Measurements from ENCODE around the gene FAM3D. TPM values are rescaled to one million over a fixed set of nuclear protein-coding genes. Genes with fewer than 3 reads are reported as not detected.
"Not testable (repeated sequence)": the region's sequence is repeated elsewhere in the genome, so short reads cannot be mapped to it uniquely, and the experiment has no call there.

Gene FAM3D
- total RNA-seq, 2 experiments from 2014 or later: not detected

DNA sequence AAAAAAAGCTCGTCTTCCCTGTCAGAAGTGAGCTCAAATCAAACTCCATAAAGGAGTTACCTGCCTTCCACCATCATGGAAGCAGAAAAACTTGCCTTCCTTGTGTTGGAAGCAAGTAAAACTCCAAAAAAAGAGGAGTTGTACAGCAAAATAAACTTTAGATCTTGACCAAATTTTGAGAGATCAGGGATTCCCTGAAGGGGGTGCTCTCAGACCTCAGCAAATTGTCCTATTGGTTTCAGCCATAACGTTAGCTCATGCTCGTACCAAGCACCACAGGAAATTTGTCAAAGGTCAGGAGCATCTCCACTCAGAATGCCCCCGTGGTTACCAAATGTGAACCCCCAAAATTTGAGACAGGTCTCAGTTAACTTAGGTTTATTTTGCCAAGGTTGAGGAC lies 28.7 kb upstream of the FAM3D start:
- DNase-seq; H3K27me3 Mint-ChIP-seq; H3K27ac Mint-ChIP-seq; ATAC-seq; H3K9me3 Mint-ChIP-seq (ENCODE audit: low read depth); H3K4me3 Mint-ChIP-seq; H3K36me3 Mint-ChIP-seq: not testable (repeated sequence)
- CTCF ChIA-PET: interaction anchor here (2.0 kb wide), 1 partner anchor 8 kb away, joined by 8 read pairs; no protein-coding TSS in a partner anchor
- peaks cover 14% of the 10 kb centered on the region for H3K4me1 Mint-ChIP-seq

DNA sequence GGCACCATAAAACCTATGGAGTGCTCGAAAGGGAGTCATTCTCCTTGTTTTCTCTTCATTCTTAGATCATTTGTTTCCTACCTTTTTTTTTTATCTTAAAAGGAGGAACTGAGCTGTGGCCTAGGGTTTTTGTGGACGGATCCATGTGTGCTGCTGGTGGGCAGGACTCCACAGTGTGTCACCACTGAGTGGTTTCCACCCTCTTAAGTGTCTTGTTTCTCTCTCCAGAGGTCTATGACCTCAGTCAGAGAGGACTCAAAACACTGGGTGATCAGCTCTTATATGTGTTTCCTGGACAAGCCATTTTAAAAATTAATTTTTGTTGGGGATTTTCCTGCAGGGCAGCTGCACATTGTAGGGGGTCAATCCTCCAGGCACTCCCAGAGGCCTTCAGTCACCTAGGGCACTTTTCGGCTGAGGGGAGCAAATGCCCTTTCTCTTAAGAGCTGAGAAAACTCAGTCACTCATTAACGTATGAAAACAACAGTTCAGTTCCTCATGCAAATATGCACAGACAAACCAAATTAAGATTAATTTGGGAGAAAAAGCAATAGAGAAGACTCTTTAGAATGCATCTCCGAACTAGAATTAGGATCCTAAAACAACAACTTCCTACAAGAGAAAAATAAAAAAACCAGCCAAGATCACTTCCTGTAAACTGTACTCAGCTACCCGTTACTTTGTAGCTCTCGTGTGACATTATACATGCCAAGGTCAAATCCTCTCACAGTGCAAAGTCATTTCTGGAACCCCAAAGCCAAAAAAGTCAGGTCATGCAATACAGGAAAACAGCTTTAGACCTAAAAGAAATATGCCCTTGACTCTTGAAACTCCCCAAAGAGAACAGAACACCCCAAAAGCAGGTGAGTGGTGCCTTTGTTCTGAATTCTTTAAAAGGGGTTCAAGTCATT lies 27.6 kb upstream of the FAM3D start:
- Mint-ChIP-seq H3K27ac (no peak overlapping the region), H3K4me3 (no peak overlapping the region), H3K36me3 (no peaks in the 10 kb centered on the region), H3K27me3 (no peaks in the 10 kb centered on the region), H3K4me1 (peaks cover 14% of the 10 kb centered on the region), H3K9me3 (ENCODE audit: low read depth) (peaks cover 7% of the 10 kb centered on the region)
- CTCF ChIA-PET: interaction anchor here (0.7 to 2.0 kb wide), 2 partner anchors 10 to 129 kb away, joined by 3 to 8 read pairs; no protein-coding TSS in a partner anchor
- DNase-seq (no peak), ATAC-seq (peak; percentile 45)

DNA sequence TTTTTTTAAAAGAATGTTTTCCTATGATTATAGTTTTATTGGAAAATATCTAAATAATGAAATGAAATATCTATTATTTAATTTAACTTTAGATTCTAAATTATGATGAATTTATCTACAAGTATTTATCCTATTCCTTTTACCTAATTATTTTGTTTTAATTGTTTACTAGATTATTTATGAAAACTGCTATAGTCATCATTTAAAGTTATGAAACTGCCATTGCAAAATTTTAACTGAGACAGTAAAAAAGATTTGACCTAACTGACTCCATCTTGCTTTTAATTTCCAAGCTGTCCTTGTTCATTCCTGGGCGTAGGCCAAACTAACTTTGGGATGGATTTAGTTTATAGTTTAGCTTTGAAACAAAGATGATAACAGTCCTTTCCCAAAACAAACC lies 25.9 kb upstream of the FAM3D start:
- Mint-ChIP-seq H3K36me3 (no peaks in the 10 kb centered on the region), H3K4me3 (no peak overlapping the region), H3K9me3 (ENCODE audit: low read depth) (peaks cover 7% of the 10 kb centered on the region), H3K27me3 (no peaks in the 10 kb centered on the region), H3K27ac (no peak overlapping the region), H3K4me1 (peaks cover 11% of the 10 kb centered on the region)
- CTCF ChIA-PET: no interaction called here
- DNase-seq: no peak
- ATAC-seq: no peak

DNA sequence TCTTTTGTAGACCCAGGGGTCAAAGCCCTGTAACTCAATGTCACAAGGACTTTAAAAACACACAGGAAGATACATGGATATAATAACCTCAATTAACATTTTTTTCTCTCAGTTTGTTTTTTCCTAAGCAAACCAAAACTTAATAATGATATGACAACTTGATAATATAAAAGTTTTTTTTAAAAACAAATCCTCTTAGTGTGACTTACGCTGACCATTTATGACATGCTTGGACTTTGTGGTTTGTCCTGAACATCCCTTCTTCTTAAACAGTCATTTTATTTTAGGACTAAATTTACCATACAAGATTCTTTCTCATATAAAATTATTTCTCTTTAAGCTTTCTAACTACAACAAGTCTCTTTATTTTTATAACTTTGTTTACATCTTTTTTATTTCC lies 25.4 kb upstream of the FAM3D start:
- H3K36me3 Mint-ChIP-seq: no peaks in the 10 kb centered on the region
- H3K4me3 Mint-ChIP-seq: no peak overlapping the region
- CTCF ChIA-PET: interaction anchor here (0.6 kb wide), 1 partner anchor 124 kb away, joined by 3 read pairs; no protein-coding TSS in a partner anchor
- peaks cover 6% of the 10 kb centered on the region for H3K4me1 Mint-ChIP-seq
- no peak overlapping the region for H3K27ac Mint-ChIP-seq
- DNase-seq (no peak), ATAC-seq (no peak)
- no peaks in the 10 kb centered on the region for H3K27me3 Mint-ChIP-seq
- peaks cover 7% of the 10 kb centered on the region for H3K9me3 Mint-ChIP-seq (ENCODE audit: low read depth)

DNA sequence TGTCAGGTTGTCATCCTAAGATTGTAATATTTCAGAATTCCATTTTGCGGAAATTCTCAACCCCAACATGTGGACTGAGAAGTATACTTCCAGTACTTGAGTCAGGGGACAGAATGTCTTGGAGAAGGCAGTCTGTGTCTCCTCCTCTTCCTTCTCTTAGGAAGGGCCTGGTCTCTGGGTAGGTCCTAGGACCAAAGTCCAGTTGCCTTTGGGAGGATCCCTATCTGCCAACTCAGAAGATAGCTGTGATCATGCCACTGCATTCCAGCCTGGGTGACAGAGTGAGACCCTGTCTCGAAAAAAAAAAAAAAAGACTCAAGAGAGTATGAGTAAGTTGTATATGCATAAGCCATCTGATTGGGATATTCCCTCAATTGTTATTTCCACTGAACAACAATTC lies 23.9 kb upstream of the FAM3D start:
- ATAC-seq (no peak), DNase-seq (no peak)
- H3K4me1 Mint-ChIP-seq: peaks cover 6% of the 10 kb centered on the region
- no peaks in the 10 kb centered on the region for H3K36me3 Mint-ChIP-seq
- no peak overlapping the region for H3K27ac Mint-ChIP-seq
- CTCF ChIA-PET: no interaction called here
- H3K27me3 Mint-ChIP-seq: no peaks in the 10 kb centered on the region
- H3K9me3 Mint-ChIP-seq (ENCODE audit: low read depth): peaks cover 7% of the 10 kb centered on the region
- H3K4me3 Mint-ChIP-seq: no peak overlapping the region

DNA sequence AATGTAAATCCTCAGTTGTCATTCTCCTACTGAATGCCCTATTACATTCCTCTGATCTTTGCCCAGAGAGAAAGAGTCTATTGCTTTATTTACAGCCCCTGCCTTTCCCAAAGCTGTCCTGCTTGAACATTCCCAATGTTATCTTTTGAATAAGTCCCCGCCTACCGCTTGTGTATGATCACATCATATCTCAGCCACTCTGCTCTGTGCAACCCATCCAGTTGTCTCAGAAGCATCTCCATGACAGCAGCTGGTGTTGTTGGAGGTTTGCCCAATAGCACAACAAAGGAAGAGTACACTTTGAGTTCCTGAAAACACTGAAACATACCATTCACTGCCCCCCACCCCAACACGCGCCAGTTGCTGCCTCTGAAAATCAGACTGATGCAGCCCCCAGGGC lies 22.0 kb upstream of the FAM3D start:
- Mint-ChIP-seq H3K36me3 (no peaks in the 10 kb centered on the region), H3K9me3 (ENCODE audit: low read depth) (peaks cover 6% of the 10 kb centered on the region), H3K4me3 (no peak overlapping the region), H3K4me1 (peaks cover under 1% of the 10 kb centered on the region), H3K27ac (no peak overlapping the region), H3K27me3 (peaks cover 3% of the 10 kb centered on the region)
- CTCF ChIA-PET: no interaction called here
- ATAC-seq: no peak
- DNase-seq: no peak

DNA sequence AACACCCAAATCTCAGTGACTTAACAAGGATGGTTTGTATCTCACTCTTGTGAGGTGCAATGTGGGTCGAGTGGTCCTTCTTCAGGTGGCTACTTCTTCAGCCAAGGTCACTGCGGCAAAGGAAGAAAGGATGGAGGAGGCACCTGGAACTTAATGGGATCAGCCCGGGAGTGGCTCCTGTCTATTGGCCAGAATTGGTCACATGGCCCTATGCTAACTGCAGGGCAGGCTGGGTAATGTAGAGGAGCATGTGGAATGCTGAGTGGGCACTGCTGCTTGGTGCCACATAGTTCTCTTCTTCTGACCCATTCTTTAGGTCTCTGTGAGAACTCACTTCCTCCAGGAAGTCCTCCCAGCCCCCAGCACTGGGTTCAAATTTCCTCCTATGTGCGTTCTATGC lies 20.3 kb upstream of the FAM3D start:
- ATAC-seq: no peak
- CTCF ChIA-PET: no interaction called here
- H3K4me1 Mint-ChIP-seq: peaks cover 6% of the 10 kb centered on the region
- H3K36me3 Mint-ChIP-seq: no peaks in the 10 kb centered on the region
- no peak for DNase-seq
- H3K4me3 Mint-ChIP-seq: no peak overlapping the region
- H3K9me3 Mint-ChIP-seq (ENCODE audit: low read depth): peaks cover 5% of the 10 kb centered on the region
- peaks cover 7% of the 10 kb centered on the region for H3K27me3 Mint-ChIP-seq
- no peak overlapping the region for H3K27ac Mint-ChIP-seq

DNA sequence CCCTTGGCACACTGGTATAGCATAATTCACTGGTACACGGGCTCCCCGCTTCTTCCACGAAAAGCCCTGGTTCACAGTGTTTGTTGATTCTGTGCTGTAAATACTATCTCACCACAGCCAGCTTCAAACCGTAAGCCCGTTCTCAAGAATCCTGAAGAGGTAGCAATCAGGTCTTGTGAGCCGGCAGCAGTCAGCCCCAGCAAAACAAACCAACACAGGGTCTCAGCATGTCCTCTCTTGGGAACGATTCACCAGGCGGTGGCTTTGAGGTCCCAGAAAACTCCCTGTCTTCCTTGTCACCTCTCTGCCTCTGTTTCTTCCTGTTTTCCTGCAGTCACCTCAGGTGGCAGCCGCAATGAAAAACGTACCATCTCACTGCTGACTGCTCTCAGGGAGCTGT lies 19.1 kb upstream of the FAM3D start:
- Mint-ChIP-seq H3K27ac (no peak overlapping the region), H3K9me3 (ENCODE audit: low read depth) (peaks cover 3% of the 10 kb centered on the region), H3K4me1 (peaks cover 6% of the 10 kb centered on the region), H3K36me3 (no peaks in the 10 kb centered on the region), H3K27me3 (peaks cover 9% of the 10 kb centered on the region), H3K4me3 (no peak overlapping the region)
- ATAC-seq (no peak), DNase-seq (no peak)
- CTCF ChIA-PET: no interaction called here

DNA sequence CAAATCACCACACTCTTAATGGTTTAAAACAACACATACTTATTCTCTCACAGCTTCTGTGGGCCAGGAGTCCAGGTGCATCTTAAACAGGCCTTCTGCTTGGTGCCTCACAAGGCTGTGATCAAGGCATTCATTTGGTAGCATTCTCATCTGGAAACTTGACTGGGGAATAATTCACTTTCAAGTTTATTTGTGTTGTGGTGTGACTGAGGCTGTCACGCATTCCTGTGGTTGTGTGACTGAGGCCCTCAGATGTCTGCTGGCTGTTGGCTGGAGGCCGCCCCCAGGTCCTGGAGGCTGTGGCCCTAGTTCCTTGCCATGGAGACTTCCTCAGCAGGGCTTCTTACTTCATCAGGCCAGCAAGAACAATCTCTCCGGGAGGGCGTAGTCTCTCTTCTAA lies 16.9 kb upstream of the FAM3D start:
- CTCF ChIA-PET: no interaction called here
- Mint-ChIP-seq H3K9me3 (ENCODE audit: low read depth) (no peaks in the 10 kb centered on the region), H3K4me1 (peaks cover 6% of the 10 kb centered on the region), H3K27me3 (peaks cover 21% of the 10 kb centered on the region), H3K4me3 (no peak overlapping the region), H3K36me3 (no peaks in the 10 kb centered on the region), H3K27ac (no peak overlapping the region)
- ATAC-seq (no peak), DNase-seq (no peak)

DNA sequence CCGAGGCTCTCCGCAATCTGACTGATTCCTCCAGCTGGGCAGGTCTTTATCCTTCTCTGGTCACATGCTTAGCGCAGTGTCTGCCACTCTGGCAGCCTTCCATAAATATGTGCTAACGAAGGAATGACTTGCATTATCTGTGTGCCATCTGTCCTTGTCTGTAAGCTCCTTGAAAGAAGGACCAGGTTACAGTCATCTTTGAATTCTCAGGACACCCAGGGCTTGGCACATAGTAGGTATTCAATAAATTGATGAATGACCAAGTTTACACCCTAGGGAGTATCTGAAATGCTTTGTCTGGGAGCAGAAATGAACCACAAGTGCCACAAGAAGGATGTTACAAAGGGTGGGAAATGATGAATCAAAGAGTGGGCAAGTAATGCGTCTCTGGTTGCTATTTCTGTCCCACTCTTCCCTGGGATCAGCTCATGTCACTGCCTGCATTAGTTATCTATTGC lies 16.5 kb upstream of the FAM3D start:
- Mint-ChIP-seq H3K4me3 (no peak overlapping the region), H3K27me3 (peaks cover 22% of the 10 kb centered on the region), H3K36me3 (no peaks in the 10 kb centered on the region), H3K27ac (no peak overlapping the region), H3K4me1 (peaks cover 6% of the 10 kb centered on the region), H3K9me3 (ENCODE audit: low read depth) (no peaks in the 10 kb centered on the region)
- ATAC-seq (no peak), DNase-seq (no peak)
- CTCF ChIA-PET: no interaction called here

DNA sequence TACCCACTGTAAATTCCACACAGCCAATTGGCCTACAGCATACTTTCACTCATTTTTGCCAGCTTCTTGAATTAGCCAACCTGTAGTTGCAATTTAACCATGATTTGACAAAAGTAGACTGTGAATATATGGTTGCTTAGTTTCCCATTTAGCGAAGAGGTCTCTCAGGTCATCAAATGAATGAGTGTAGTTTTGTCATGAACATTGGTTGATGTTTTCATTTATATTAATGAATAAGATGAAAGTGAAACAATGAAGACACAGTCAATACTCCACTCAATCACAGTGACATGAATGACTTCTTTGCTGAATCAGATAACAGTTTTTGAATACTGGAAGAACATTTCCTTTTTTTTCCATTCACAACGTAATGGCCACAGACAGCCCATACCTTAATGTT lies 15.3 kb upstream of the FAM3D start:
- DNase-seq: no peak
- no peak overlapping the region for H3K4me3 Mint-ChIP-seq
- ATAC-seq: no peak
- peaks cover 29% of the 10 kb centered on the region for H3K27me3 Mint-ChIP-seq
- CTCF ChIA-PET: no interaction called here
- H3K36me3 Mint-ChIP-seq: no peaks in the 10 kb centered on the region
- H3K27ac Mint-ChIP-seq: no peak overlapping the region
- H3K4me1 Mint-ChIP-seq: peaks cover 6% of the 10 kb centered on the region
- H3K9me3 Mint-ChIP-seq (ENCODE audit: low read depth): no peaks in the 10 kb centered on the region

DNA sequence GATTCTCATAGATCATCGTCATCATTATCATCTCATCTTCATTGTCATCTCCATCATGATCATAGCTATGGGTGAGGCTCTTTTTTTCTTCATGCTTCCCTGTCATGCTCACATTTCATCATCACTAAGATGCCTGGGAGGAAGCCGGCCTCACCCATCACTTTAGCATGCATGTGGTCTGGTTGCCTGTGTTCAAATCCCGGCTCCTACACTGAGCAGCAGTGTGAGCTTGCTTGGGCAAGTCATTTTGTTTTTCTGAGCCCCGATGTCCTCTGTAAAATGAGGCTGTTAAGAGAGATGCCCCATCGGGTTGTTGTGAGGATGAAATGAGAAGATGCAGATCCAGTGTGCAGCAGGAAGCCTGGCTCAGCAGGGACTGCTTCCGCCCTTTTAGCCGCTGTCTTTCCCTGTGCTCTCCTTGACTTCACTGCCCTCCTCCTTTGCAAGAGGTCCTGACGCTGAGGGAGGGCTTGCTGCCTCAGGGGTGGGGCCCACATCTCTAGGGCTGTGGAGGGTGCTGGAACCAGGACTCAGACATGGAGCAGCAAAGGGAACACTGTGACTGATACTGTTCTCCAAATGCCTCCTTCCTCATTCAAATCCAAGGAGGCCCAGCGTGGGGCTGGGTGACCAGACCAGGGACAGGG lies 14.4 kb upstream of the FAM3D start:
- peaks cover 6% of the 10 kb centered on the region for H3K4me1 Mint-ChIP-seq
- DNase-seq: no peak
- H3K36me3 Mint-ChIP-seq: no peaks in the 10 kb centered on the region
- H3K27me3 Mint-ChIP-seq: peaks cover 36% of the 10 kb centered on the region
- no peak for ATAC-seq
- no peaks in the 10 kb centered on the region for H3K9me3 Mint-ChIP-seq (ENCODE audit: low read depth)
- CTCF ChIA-PET: no interaction called here
- no peak overlapping the region for H3K27ac Mint-ChIP-seq
- no peak overlapping the region for H3K4me3 Mint-ChIP-seq

DNA sequence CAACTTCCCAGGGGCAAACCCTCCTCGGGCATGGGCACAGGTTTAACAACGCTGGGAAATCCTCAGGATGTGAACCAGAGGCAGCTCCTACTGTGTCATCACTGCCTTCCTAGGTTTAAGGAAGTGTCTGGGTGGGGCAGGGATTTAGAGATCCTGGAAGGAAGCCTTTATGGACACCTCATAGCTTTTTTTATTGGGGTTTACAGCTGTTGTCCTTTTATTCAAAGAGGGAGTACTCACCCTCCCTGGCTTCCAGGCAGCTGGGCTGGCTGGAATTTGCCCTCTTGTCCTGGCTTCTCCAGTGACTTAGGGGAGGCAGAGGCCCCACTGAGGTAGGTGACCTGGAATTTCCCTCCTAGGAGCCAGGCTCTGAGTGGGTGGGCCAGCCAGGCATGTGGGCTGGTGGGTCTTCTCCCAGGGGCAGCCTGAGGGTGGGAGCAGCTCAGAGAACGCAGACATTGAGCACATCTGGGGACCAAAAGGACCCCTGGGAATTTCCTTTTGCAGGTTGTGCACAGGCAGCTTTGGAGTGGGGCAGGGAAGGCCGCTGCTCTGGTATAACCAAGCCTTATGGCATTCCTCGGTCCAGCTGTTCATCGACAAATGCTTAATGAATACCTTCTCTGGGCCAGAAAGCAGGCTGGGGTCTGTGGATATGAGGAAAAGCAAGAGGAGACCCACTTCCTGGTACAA lies 13.5 kb upstream of the FAM3D start:
- Mint-ChIP-seq H3K27ac (no peak overlapping the region), H3K36me3 (no peaks in the 10 kb centered on the region), H3K9me3 (ENCODE audit: low read depth) (no peaks in the 10 kb centered on the region), H3K4me3 (no peak overlapping the region), H3K27me3 (peaks cover 41% of the 10 kb centered on the region), H3K4me1 (peaks cover 6% of the 10 kb centered on the region)
- DNase-seq (no peak), ATAC-seq (no peak)
- CTCF ChIA-PET: no interaction called here
